Pericardium fibroblast (primary cell): ENCODE results near the gene IFIT3. TPM values are rescaled to one million over a fixed set of nuclear protein-coding genes. Genes with fewer than 3 reads are reported as not detected.

Experiments used
- total RNA-seq: library from RNA; depleted of rRNA; stranded (reverse); fragments of >200 nt; gene quantifications from 2 replicates; pipeline ENCODE4 v1.2.3, GENCODE V29; 2015

The IFIT3 gene
- total RNA-seq: 12.8 and 22.5 TPM in 2 replicates

GRCh38 chr10:89327803-89328441 lies at the start of gene IFIT3:
IFIT3 (plus strand) TSS chr10:89327997; CDS start chr10:89328074, 77 bp downstream.

GRCh38 chr10:89301721-89302445 lies 25.9 kb upstream of the IFIT3 start, which contains the start of gene IFIT2:
IFIT2 (plus strand) TSS chr10:89302046; CDS start chr10:89302124, 78 bp downstream.

GRCh38 chr10:89377705-89378637 lies 50.2 kb downstream of the IFIT3 start, which contains the start of gene IFIT1B:
IFIT1B (plus strand) TSS chr10:89378056; CDS start chr10:89378136, 80 bp downstream.

Other genes starting within 250 kb of the IFIT3 start
- 0.23 and 1.6 TPM in 2 replicates for gene CH25H, start 120.7 kb upstream of the IFIT3 start, total RNA-seq
- gene LIPA, start 76.2 kb upstream of the IFIT3 start, total RNA-seq: 88.1 and 95.0 TPM in 2 replicates
- 4.0 and 4.7 TPM in 2 replicates for gene IFIT2, start 26.0 kb upstream of the IFIT3 start, total RNA-seq
- gene IFIT1B, start 50.1 kb downstream of the IFIT3 start, total RNA-seq: not detected in 2 replicates
- 12.6 and 23.2 TPM in 2 replicates for gene IFIT1, start 64.6 kb downstream of the IFIT3 start, total RNA-seq
- gene IFIT5, start 86.6 kb downstream of the IFIT3 start, total RNA-seq: 13.7 and 14.2 TPM in 2 replicates
- 3.6 and 16.1 TPM in 2 replicates for gene SLC16A12, start 207.6 kb downstream of the IFIT3 start, total RNA-seq